DOHH2 (cell line): ENCODE measurements around the gene HIVEP2.

Experiments used
- H3F3A ChIP-seq: fragments of 200-600 bp; sonication (generic), shearing (Covaris generic); 2 replicates; pipeline ENCODE4 v1.6.0; 2016; ENCODE audit warnings: antibody characterized with exemption, mild to moderate bottlenecking; ENCODE audit not compliant: control insufficient read depth, insufficient read depth
- H3K27ac ChIP-seq: fragments of 200-600 bp; sonication (generic); 2 replicates; pipeline ENCODE4 v1.5.1; 2014; ENCODE audit warnings: low read depth, mild to moderate bottlenecking, low read length, moderate library complexity
- H3K27me3 ChIP-seq: fragments of 200-600 bp; sonication (generic); 2 replicates; pipeline ENCODE4 v1.6.1; 2014; ENCODE audit warnings: mild to moderate bottlenecking, low read length, mixed read lengths; ENCODE audit not compliant: control insufficient read depth
- H3K36me3 ChIP-seq: fragments of 200-600 bp; sonication (generic); 2 replicates; pipeline ENCODE4 v1.6.1; 2014; ENCODE audit warnings: mild to moderate bottlenecking, low read length, moderate library complexity, mixed read lengths; ENCODE audit not compliant: control insufficient read depth
- H3K4me1 ChIP-seq: fragments of 200-600 bp; sonication (generic); 2 replicates; pipeline ENCODE4 v1.6.1; 2014; ENCODE audit warnings: mild to moderate bottlenecking, low read length, mixed read lengths; ENCODE audit not compliant: control insufficient read depth
- H3K4me2 ChIP-seq: fragments of 200-600 bp; sonication (generic); 2 replicates; pipeline ENCODE4 v1.6.0; 2014; ENCODE audit warnings: mild to moderate bottlenecking, low read length, moderate library complexity
- H3K4me3 ChIP-seq: fragments of 200-600 bp; sonication (generic); 2 replicates; pipeline ENCODE4 v1.5.1; 2014; ENCODE audit warnings: mild to moderate bottlenecking, low read length, mixed read lengths
- H3K79me2 ChIP-seq: fragments of 200-600 bp; sonication (generic); 2 replicates; pipeline ENCODE4 v1.6.1; 2014; ENCODE audit warnings: mild to moderate bottlenecking, low read length, mixed read lengths; ENCODE audit not compliant: control insufficient read depth
- H3K9me2 ChIP-seq: fragments of 200-600 bp; sonication (generic); replicated peaks from 2 replicates; pipeline ENCODE4 v1.6.1; 2014; ENCODE audit warnings: mild to moderate bottlenecking, low read length, mixed read lengths; ENCODE audit not compliant: control insufficient read depth
- H3K9me3 ChIP-seq: fragments of 200-600 bp; sonication (generic); 2 replicates; pipeline ENCODE4 v1.6.1; 2014; ENCODE audit warnings: antibody characterized with exemption, low read length, mixed read lengths; ENCODE audit not compliant: control insufficient read depth, insufficient read depth
- H4K20me1 ChIP-seq: fragments of 200-600 bp; sonication (generic); 2 replicates; pipeline ENCODE4 v1.6.0; 2014; ENCODE audit warnings: low read depth, mild to moderate bottlenecking, antibody characterized with exemption, low read length, moderate library complexity; ENCODE audit not compliant: control insufficient read depth, insufficient read depth
- CTCF ChIP-seq: fragments of 200-600 bp; sonication (generic); IDR thresholded peaks from one replicate; pipeline ENCODE4 v1.5.1; 2014; ENCODE audit warnings: antibody characterized with exemption, mild to moderate bottlenecking, low read depth, low read length; ENCODE audit not compliant: poor library complexity, severe bottlenecking
- EZH2phosphoT487 ChIP-seq: fragments of 200-600 bp; sonication (generic); IDR thresholded peaks from 2 replicates; pipeline ENCODE4 v1.6.1; 2017; ENCODE audit warnings: borderline replicate concordance, mild to moderate bottlenecking, antibody characterized with exemption, low read length, moderate library complexity, mixed read lengths

HIVEP2 gene

GRCh38 chr6:142797159-142797558 lies 147.8 kb downstream of the HIVEP2 start:
- no peaks in the 10 kb centered on the region for H3F3A ChIP-seq
- H3K27ac ChIP-seq: no peak overlapping the region
- no peaks in the 10 kb centered on the region for H3K27me3 ChIP-seq
- no peak overlapping the region for H3K4me3 ChIP-seq
- H3K9me2 ChIP-seq: no peaks in the 10 kb centered on the region
- no peaks in the 10 kb centered on the region for H3K79me2 ChIP-seq
- TF ChIP-seq CTCF: no peak
- TF ChIP-seq EZH2phosphoT487: no peak
- no peaks in the 10 kb centered on the region for H3K9me3 ChIP-seq
- H3K4me1 ChIP-seq: no peaks in the 10 kb centered on the region
- H4K20me1 ChIP-seq: no peaks in the 10 kb centered on the region; the same call in 1 of the 2 replicates
- no peaks in the 10 kb centered on the region for H3K36me3 ChIP-seq
- no peak overlapping the region for H3K4me2 ChIP-seq

GRCh38 chr6:142796571-142796970 lies 148.4 kb downstream of the HIVEP2 start:
- Histone ChIP-seq H3F3A (no peaks in the 10 kb centered on the region), H4K20me1 (no peaks in the 10 kb centered on the region; the same call in 1 of the 2 replicates), H3K9me2 (no peaks in the 10 kb centered on the region), H3K27ac (no peak overlapping the region), H3K4me3 (no peak overlapping the region), H3K79me2 (no peaks in the 10 kb centered on the region), H3K36me3 (no peaks in the 10 kb centered on the region), H3K4me2 (no peak overlapping the region), H3K9me3 (no peaks in the 10 kb centered on the region), H3K4me1 (no peaks in the 10 kb centered on the region), H3K27me3 (no peaks in the 10 kb centered on the region)
- no peak for TF ChIP-seq CTCF
- no peak for TF ChIP-seq EZH2phosphoT487

GRCh38 chr6:142796024-142796423 lies 149.0 kb downstream of the HIVEP2 start:
- H3K27ac ChIP-seq: no peak overlapping the region

More at GRCh38 chr6:142796024-142796423, 149.0 kb downstream of the HIVEP2 start:
- no peaks in the 10 kb centered on the region for H3K79me2 ChIP-seq
- no peak overlapping the region for H3K4me2 ChIP-seq
- no peaks in the 10 kb centered on the region for H3K9me2 ChIP-seq
- H3F3A ChIP-seq: no peaks in the 10 kb centered on the region
- TF ChIP-seq CTCF: no peak
- no peak for TF ChIP-seq EZH2phosphoT487
- H3K4me3 ChIP-seq: no peak overlapping the region
- no peaks in the 10 kb centered on the region for H3K4me1 ChIP-seq
- no peaks in the 10 kb centered on the region for H3K27me3 ChIP-seq
- H3K9me3 ChIP-seq: no peaks in the 10 kb centered on the region
- no peaks in the 10 kb centered on the region; the same call in 1 of the 2 replicates for H4K20me1 ChIP-seq
- H3K36me3 ChIP-seq: no peaks in the 10 kb centered on the region
